Stimulated activated CD4-positive, alpha-beta T cell treated with anti-CD3 and anti-CD28 coated beads, Interleukin-4, amount 100 ng/mL, for 24 hours (primary cell): ENCODE data around the gene ZNF500.
A peak's percentile ranks its signal among the peaks of the same experiment; 100 is the strongest.

Experiments
- DNase-seq: peaks from one replicate; pipeline ENCODE4 v3.0.0-alpha.2; 2020

The ZNF500 gene

DNA sequence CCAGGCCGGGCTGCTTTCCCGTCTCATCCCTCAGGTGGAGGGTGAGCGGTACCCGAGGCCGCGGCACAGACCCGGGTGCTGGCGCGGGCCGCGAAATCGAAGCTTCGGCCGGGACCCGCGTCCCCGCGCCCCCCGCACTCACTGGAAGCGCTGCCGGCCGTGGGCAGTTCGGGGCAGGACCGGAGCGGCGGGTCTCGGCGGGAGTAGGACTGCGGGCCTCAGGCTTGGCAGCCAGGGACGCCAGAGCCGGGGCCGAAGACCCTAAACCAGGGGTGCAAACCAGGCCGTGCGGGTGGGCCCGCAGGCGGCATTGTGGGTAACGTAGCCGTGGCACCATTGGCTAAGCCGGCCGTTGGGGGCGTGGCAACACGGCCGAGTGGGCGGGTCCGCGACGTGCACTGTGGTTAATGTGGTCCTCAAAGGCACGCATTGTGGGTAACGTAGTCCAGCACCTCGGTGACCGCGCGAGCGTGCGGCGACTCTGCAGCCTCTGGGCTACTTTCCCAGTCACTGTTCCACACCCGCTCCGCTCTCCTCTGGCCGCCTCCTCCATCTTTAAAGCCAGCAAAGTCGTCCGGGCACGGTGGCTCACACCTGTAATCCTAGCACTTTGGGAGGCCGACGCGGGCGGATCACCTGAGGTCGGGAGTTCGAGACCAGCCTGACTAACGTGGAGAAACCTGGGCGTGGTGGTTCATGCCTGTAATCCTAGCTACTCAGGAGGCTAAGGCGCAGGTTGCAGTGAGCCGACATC, at the start of gene ZNF500:
Gene ZNF500 (minus strand): TSS at position 288 of the 754 bp plus-strand sequence. CDS start 1,184 bp downstream, outside the sequence.
- DNase-seq = peak; percentile 98

DNA sequence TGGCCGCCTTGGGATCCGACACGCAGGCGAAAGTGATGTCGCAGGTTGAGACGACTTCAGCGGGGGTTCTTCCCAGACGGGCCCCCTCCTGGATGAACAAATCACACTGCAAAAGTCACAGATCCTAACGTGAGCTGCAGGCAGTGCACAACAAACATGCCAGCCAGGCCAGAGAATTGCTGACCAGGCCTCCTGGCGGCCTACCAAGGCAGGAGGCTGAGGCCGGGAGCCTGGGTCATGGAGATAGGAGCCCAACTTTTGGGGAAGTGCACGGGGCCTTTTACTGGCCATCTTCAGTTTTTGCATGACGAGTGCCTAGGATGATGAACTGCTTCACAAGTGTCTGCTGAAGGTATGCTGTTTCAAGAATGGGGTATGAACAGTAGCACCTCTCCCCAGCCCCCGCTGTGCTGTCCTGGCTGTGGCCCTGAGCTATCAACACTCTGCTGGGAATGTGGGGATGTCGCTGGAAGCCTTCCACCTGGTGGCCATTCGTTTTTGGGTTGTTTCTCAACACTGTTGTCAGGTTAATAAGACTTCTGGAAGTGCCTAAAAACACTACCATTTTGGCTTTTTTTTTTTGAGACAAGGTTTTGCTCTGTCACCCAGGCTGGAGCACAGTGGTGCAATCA, 47.7 kb upstream of the ZNF500 start:
- DNase-seq = no peak

DNA sequence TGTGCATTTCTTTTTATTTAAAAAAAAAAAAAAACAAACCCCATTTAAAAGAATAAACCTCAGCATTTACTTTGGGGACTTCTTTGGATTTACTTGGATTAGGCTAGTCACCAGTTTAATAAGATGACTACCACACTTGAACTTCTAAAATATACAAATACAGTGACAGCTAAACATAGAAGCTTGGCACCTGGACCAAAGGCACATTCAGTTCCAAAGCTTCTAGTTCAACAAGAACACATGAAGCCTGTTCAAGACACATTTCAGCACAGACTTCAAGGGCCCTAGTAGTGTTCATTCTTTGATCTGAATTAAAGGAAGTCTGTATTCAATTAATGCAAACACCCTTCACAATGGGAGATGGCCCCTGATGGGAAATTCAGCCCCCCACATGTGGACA, 47.1 kb upstream of the ZNF500 start:
- no peak for DNase-seq

DNA sequence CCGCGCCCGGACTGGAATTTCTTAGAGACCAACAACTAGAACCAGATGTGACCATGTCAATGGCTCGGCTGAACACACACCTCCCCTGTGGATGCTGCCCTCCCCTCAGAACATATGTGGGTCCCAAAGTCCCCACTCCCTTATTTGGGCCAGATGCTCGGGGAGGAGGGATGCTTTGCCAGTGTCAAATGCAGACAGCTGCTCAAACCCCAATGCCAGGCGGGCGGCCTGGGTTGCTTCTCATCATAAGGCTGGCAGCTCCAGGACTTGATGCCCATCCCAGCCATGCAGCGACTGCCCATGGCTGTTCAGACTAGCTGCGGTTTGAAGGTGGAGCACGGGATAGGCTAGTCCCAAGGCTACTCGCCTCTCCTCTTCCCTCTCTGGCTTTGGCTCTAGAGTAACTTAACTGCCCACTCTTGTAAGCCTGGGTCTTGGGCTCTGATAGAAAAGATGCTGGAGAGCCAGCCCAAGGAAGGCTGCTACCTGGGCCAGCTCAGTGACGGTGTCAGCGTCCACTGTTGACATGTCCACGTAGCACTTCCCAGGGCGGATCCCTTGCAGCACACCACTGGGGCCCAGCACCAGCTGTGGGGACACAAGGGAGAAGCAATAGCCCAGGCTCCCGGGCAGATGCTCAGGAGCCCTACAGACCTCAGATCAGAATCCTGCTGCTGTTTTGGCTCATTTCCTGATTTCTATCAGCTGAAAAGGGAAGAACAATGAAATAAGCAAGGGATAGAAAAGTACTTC, 46.5 kb upstream of the ZNF500 start:
- no peak for DNase-seq

DNA sequence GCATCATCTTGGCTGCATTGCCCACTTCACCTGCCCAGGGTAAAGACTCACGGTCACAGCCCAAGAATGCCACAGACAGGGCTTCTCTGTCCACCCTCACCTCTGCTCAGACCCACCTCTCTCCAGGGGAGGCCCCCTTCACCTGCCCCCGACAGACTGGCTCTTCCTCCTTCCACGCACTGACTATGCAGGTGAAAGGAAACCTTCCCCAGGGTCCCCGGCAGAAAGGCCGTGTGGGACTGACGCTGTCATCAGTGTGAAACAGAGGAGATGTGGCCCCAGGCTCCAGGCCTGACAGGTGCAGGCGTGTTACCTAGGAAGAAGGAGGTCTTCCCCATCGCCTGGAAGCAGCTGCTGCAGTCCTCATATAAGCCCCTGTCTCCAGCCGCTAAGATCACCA, 44.8 kb upstream of the ZNF500 start:
- DNase-seq = no peak

DNA sequence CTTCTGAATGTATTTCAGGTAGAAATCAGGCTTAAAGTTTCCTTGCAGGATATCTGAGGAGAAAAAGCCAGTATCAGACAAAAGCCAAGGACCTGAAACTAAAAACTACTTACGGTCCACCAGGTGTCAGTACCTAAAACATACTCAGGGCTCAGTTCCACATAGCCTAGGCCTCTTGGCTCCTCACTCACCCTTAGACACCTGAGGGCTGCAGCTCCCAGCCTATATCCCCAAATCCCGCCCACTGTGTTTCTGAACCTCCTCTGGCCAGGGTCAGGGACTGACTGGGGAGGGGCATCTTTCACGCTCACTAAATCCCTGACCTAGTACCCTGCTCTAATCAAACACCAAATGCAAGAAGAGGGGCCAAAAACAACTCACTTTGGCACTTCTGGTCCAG, 44.3 kb upstream of the ZNF500 start:
- DNase-seq = no peak

DNA sequence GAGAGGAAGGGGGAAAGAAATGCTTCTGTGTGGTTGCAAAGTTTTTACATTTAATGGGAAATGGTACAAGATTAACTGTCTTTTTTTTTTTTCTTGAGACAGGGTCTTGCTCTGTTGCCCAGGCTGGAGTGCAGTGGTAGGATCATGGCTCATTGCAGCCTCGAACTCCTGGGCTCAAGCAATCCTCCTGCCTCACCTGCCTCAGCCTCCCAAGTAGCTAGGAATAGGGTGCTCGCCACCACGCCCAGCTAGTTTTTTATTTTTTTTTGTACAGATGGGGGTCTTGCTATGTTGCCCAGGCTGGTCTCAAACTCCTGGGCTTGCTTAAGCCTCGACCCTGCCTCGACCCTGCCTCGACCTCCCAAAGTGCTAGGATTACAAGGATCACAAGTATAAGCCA, 39.3 kb upstream of the ZNF500 start:
- DNase-seq = no peak

DNA sequence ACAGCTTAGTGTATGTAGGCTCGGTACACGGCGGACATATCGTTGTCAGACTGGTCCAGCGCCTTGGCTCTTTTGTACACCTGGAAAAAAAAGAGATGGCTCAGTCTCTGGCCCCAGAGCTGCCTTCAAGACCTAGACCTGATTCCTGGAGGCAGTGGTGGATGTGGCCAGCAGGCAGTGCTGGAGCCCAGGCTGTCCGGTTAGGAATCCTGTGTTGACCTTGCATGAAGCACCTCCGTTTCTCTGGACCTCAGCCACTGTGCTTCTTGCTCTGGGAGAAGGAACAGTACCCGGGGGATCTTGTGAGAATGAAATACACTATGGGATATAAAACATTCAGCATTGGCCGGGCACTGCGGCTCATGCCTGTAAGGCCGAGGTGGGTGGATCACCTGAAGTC, 38.3 kb upstream of the ZNF500 start:
- DNase-seq = no peak

DNA sequence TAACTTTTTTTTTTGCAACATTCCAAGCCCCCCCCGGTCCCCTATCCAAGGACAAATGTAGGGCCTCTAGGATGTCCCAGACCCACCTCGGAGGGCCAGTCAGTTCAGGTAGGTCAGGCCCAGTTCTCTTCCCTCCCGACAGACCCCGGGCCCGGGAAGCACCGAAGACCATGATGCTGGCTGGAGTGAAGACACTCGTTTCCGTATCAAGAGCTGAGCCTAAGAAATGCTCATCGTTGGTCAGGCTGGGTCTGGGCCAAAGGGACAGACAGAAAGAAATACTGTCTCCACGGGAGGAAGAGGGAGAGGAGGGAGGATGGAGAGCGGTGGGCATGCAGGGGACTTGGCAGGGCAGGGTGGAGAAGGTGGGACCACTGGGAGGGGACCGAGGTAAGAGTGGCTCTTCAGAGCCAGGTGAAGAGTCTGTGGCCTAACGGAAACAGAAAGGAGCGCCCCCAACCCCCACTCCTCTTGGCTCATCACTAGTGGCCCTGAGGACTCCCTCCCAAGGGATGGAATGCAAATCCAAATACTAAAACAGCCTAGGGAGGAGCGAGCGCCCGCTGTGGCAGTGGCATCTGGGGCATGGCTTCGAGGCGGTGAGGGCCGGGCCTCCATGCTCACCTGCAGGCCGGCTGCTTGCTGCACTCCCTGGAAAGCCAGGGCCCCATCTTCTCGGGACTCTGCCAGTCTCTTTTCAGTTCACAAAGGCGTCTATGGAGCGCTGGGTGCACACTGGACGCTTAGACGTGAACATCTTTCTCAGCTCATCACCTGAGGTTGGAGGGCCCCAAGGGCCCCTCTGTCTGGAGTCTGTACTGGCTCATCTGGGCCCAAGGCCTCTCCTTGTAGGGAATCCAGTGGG, 37.2 kb upstream of the ZNF500 start:
- DNase-seq = no peak

DNA sequence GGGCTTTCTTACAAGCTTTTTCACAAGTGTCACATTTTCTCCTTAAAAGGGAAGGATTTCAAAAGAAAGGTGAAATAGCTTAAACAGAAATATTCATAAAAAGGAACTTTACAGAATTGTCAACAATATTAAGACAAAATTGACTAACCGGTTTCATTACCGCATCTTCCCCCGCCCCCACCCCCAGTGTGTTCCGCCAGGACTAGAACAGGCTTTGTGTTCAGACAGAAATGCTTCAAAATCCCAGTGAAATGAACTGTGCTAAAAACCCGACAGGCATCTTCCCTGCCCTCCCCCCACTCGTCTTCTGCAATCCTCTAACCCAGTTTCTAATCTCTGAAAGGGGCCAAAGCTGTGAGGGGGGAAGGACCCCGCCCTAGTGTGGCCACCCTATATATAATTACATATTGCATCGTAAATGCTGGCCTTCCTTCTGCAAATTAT, 36.5 kb upstream of the ZNF500 start:
- no peak for DNase-seq

DNA sequence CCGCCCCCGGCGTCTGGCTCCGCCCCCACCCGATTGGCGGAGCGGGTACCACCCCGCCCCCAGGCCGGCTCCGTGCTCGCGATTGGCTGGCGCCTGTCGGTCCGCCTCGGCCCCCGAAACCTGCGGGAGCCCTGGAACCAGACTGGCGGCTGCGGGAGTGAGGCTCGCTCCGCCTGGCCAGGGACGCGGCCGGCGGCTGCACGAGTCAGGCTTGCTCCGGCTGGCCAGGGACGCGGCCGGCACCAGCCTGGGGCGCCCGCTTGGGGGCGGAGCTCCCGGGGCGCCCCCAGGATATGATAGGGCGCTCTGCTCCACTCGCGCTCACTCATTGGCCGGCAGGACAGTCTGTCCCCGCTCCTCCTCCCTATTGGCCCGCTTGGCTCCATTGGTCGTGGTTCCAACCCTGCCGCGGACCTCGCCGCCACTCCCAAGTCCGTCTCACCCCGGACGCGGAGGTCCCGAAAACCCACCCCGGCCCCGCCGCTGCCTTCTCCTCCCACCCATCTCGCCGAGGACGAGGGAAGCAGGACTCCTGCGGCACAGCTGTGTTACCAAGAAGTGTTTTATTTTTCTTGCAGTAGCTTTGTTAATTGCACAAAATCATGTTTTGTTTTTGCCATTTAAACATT, 35.8 kb upstream of the ZNF500 start:
- DNase-seq = peak; percentile 88

DNA sequence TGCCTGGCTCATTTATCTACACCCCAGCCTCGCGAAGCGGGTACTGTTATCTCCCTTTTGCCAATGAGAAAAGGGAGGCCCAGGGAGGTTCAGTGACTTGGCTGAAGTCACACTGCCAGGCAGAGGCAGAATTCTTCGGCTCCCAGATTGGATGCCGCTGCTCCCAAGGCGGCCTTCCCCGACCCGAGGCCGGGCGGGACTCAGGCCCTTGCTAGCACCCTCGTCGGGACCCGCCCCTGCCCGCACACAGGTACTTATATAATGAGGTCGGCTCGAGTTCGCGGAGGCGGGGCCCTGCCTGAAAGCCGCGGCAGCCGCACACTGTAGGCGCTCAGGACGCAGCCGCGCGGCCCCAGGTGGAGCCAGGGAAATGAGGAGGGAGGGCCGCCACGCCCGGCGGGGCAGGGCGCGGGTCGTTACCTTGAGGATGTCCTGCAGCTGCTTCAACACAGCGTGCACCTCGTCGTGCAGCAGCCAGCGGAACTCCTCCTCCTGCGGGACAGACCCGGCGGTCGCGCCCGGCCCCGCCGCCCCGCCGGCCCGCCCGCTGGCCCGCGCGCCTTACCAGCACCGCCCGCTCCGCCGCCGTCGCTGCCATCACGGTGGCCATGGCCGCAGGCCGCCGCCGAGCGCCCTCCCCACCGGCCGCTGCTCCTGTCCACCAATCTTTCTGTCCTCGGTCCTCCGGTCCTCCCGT, 35.1 kb upstream of the ZNF500 start, which contains the start of gene ROGDI:
Gene ROGDI (minus strand): TSS at position 672 of the 697 bp plus-strand sequence. CDS start 62 bp downstream, at position 610.
- peak; percentile 75 for DNase-seq

DNA sequence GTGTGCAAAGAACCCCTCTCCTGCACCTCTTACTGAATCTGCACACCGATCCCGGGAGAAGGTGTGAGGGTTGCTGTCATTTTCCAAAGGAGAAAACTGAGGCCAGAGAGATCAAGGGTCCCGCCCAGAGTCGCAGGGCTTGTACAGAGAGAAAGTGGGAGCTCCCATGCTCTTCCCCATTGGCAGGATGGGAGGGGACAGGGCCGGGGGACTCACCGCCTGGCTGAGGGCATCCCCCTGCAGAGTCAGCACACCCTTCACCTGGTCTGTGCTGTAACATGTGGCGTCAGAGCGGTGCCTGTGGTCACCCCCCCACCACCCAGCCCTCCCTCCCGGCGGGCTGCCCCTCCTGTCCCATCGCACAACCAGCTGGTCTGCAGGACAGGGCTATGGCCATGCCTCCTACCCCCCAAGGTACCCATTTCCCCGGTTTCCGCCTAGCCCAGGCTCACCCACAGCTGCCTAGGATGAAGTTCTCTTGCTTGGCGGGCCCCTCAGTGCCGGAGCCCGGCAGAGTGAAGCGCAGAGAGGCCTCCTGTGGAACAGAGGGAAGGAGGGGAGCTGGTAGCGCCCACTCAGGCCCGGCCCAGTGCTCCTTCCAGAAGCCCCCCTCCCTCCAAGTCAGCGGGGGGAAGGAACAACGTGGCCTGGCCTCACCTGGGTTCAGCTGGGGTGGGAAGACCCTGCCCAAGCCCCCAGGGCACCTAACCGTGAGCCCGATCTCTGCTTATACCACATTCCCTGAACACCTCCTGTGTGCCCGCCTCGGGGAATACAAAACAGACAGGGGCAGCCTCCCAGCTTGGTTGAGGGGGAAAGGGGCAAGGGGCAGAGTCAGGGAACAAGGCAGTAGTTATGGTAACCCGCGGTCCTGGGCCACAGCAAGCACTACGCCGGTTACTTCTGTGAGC, 34.3 kb upstream of the ZNF500 start:
- DNase-seq = no peak

DNA sequence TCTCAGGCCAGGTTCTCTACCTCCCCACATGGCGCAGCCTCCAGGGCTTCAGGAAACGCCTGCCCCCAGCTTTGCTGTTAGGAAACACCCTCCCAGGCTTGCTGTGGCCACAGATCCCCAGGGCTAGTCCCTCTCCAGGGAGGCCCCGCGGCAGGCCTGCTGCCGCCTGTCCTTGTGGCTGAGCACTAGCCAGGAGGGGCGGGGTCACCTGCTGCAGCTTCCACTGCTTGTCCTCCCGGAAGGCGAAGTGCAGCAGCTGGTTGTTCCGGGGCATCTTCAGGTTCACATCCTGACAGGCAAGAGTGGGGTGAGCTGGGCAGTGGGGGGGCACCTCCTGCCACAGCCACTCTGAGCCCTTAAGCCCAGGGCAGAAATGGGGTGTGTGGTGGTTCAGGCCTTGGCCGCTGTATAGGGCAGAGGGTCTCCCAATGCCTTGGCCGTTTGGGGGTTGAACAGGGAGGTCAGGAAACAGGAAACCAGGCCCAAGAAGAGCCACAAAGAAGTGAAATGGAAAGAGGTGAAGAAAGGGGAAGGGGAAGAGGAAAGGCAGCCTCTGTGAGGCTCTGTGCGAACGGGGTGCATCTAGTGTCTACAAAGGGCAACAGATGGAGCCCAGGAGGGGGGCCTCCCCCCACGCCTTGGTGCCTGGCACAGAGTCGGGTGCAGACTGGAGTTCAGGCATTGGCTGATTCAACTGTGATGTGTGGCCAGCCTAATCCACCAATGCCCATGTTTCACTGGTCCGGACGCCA, 33.5 kb upstream of the ZNF500 start:
- no peak for DNase-seq

DNA sequence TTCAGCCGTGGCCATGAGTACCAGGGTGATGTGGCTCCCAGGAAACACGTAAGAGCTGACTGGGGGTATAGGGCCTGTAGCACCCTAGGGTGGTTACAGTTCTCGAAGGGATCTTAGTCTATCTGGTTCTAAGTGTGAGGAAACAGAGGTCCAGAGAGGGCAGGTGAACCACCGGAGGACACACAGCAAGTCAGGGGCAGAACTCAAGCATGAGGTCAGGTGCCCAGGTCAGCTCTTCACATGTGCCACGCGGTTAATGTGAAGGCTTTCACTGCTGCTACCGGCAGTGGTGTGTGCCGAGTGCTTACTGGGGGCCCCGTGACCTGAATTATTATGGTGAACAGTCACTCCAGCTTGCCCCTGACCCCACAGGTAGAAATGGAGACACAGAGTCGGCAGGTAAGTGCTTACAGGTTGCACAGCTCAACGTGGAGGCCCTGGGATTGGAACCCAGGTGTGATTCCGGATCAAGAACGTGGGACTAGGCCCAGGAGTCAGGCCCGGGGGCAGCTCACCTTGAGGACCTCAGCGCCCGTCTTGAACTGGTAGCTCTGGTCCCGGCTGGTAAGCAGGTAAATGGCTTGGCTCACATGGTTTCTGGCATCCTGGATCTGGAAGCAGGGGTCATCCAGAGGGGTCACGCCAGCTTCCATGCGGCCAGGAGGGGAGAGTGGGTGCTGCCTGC, 32.4 kb upstream of the ZNF500 start:
- DNase-seq = no peak

DNA sequence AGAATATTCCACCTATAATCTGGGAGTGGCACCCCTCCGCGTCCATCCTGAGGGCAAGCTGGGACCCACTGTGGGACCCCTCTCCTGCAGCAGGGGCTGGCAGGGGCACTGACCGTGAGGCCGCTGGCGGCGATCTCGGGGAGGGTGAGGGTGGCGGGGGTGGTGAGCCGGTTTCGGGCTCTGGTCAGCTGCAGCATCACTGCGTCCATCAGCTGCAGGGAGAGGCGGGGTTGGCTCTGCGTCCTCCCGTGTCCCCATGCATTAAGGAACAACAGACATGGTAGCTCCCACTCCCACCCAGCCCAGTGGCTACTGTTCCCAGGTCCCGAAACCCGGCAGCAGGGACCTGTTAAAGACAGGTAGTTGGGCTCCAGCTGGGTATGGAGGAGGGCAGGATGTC, 31.5 kb upstream of the ZNF500 start:
- DNase-seq = no peak

DNA sequence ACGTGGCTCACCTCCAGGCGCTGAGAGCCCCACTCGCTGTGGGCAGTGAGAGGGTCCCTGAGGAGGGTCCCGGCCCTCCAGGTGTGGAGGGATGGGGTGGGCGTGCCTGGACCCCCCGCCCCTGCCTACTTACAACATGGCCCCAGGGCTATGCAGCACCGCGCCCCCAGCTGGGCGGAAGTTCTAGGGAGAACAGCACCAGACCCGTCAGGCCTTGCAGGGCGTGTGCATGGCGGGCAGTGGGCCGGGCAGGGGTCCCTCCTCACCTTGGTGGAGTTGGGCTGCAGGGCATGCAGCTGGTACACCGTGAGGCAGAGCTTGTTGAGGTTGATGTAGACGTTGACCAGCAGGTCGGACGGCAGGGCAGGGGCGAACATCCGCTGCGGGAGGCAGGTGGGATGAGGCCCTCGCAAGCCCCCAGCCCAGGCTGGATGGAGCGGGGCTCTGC, 30.9 kb upstream of the ZNF500 start:
- no peak for DNase-seq

DNA sequence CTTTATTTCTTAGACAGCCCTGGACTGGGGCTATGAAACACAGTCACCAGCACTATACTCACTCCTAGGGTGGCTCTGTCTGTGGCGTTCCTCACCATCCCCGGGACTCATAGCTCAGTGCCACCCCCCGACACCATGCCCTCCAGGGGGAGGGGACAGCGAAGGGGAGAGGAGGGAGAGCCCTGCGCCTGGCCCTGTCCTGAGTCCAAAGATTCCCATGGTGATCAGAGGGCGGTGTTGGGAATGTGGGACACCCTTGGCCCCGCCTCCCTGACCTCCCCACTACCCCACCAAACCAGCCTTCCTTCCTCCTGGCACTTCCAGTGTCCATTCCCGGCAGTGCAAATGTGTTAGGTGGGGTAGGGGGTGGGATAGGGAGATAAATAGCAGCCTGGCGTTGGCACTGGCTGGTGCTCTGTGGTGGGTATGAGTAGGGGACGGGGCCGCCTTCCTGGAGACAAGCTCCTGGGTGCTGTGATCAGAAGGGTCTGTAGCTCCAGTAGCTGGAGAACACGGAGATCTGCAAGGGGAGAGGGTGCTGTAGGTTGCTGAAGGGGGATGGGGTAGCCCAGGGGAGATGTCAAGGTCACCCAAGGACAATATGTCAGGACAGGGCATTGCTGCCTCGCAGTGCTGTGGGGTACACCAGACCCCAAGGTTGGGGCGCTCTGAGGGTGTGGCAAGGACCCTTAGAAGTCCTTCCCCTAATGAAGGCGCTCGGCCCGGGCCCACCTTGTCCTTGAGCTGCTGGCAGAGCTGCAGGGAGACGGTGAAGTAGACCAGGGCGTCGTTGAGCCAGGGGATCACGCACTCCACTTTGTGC, 30.2 kb upstream of the ZNF500 start:
- no peak for DNase-seq
